ENCODE measurements around the gene CPLX4. TPM values are rescaled to one million over a fixed set of nuclear protein-coding genes. Genes with fewer than 3 reads are reported as not detected.

The CPLX4 gene
- total RNA-seq, 1 donor from 2014 or later = not detected

- H3K36me3 Mint-ChIP-seq = no peaks in the 10 kb centered on the region
- H3K4me3 Mint-ChIP-seq = no peak overlapping the region
- H3K27me3 Mint-ChIP-seq = peaks cover 55% of the 10 kb centered on the region
- H3K27ac Mint-ChIP-seq = no peak overlapping the region
- H3K9me3 Mint-ChIP-seq = no peaks in the 10 kb centered on the region
- TF ChIP-seq, protein P1, sequence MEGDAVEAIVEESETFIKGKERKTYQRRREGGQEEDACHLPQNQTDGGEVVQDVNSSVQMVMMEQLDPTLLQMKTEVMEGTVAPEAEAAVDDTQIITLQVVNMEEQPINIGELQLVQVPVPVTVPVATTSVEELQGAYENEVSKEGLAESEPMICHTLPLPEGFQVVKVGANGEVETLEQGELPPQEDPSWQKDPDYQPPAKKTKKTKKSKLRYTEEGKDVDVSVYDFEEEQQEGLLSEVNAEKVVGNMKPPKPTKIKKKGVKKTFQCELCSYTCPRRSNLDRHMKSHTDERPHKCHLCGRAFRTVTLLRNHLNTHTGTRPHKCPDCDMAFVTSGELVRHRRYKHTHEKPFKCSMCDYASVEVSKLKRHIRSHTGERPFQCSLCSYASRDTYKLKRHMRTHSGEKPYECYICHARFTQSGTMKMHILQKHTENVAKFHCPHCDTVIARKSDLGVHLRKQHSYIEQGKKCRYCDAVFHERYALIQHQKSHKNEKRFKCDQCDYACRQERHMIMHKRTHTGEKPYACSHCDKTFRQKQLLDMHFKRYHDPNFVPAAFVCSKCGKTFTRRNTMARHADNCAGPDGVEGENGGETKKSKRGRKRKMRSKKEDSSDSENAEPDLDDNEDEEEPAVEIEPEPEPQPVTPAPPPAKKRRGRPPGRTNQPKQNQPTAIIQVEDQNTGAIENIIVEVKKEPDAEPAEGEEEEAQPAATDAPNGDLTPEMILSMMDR (conservative IDR thresholded peaks at IDR 0.05) = no peak
- no peak for DNase-seq (ENCODE audit: extremely low spot score, unreplicated experiment)
- H3K4me1 Mint-ChIP-seq (ENCODE audit: unreplicated experiment) = no peaks in the 10 kb centered on the region
Observed at GRCh38 chr18:59301929-59302328, 16.5 kb downstream of the CPLX4 start.

GRCh38 chr18:59300676-59301285, 17.7 kb downstream of the CPLX4 start:
- TF ChIP-seq, protein P1 (conservative IDR thresholded peaks at IDR 0.05) = no peak
- H3K9me3 Mint-ChIP-seq = no peaks in the 10 kb centered on the region
- no peak overlapping the region for H3K4me3 Mint-ChIP-seq
- no peaks in the 10 kb centered on the region for H3K4me1 Mint-ChIP-seq (ENCODE audit: unreplicated experiment)
- H3K36me3 Mint-ChIP-seq = no peaks in the 10 kb centered on the region
- H3K27ac Mint-ChIP-seq = no peak overlapping the region
- peaks cover 50% of the 10 kb centered on the region for H3K27me3 Mint-ChIP-seq
- no peak for DNase-seq (ENCODE audit: extremely low spot score, unreplicated experiment)

DNA sequence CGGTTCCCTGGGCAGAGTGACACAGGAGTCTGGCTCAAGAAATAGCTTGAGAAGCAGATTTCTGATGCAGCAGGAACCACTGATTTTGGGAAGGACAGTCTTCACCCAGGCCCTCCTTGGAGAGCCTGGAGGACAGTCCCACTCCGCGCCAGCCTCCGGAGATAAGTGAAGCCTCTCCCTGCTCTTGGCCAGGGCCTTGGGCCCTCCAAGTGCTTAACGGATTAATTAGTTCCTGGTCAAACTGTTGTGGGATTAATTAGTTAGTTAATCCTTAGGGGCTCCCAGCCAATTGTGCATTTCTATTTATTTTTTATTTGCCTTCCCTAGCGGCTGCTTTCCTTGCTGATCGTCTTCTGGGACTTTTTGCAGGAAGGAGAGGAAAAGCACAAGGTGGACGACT, 19.6 kb downstream of the CPLX4 start:
- no peak overlapping the region for H3K4me3 Mint-ChIP-seq
- no peaks in the 10 kb centered on the region for H3K36me3 Mint-ChIP-seq
- TF ChIP-seq, protein P1 (conservative IDR thresholded peaks at IDR 0.05) = no peak
- no peak overlapping the region for H3K27ac Mint-ChIP-seq
- DNase-seq (ENCODE audit: extremely low spot score, unreplicated experiment) = no peak
- peaks cover 51% of the 10 kb centered on the region for H3K27me3 Mint-ChIP-seq
- H3K9me3 Mint-ChIP-seq = no peaks in the 10 kb centered on the region
- no peaks in the 10 kb centered on the region for H3K4me1 Mint-ChIP-seq (ENCODE audit: unreplicated experiment)

GRCh38 chr18:59293317-59293716, 25.1 kb downstream of the CPLX4 start:
- Mint-ChIP-seq H3K27me3 (peaks cover 55% of the 10 kb centered on the region), H3K36me3 (no peaks in the 10 kb centered on the region), H3K27ac (no peak overlapping the region), H3K4me3 (no peak overlapping the region), H3K9me3 (no peaks in the 10 kb centered on the region), H3K4me1 (ENCODE audit: unreplicated experiment) (no peaks in the 10 kb centered on the region)
- no peak for DNase-seq (ENCODE audit: extremely low spot score, unreplicated experiment)
- TF ChIP-seq, protein P1 (conservative IDR thresholded peaks at IDR 0.05) = no peak

DNA sequence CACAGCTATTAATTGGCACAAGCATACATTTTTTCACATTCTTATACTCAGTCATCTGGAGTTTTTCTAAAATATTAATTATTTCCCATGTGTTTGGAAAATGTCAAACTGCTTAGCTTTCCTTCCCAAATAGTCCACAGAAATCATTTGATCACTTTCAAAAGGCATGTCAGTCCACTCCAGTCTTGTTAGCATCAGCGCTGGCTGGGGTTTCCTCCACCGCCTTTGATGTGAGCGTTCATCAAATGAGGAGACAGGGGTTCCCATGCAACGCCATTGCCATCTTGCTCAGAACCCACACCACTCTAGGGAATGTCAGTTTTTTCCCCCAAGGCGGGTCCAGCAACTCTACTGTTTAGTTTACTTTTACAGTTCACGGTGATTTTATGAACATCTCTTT, 32.1 kb downstream of the CPLX4 start:
- H3K36me3 Mint-ChIP-seq = no peaks in the 10 kb centered on the region
- no peaks in the 10 kb centered on the region for H3K9me3 Mint-ChIP-seq
- H3K4me3 Mint-ChIP-seq = no peak overlapping the region
- no peaks in the 10 kb centered on the region for H3K4me1 Mint-ChIP-seq (ENCODE audit: unreplicated experiment)
- no peak for DNase-seq (ENCODE audit: extremely low spot score, unreplicated experiment)
- TF ChIP-seq, protein P1 (conservative IDR thresholded peaks at IDR 0.05) = no peak
- no peak overlapping the region for H3K27ac Mint-ChIP-seq
- H3K27me3 Mint-ChIP-seq = peaks cover 74% of the 10 kb centered on the region

- Mint-ChIP-seq H3K27me3 (peaks cover 97% of the 10 kb centered on the region), H3K9me3 (no peaks in the 10 kb centered on the region), H3K36me3 (no peaks in the 10 kb centered on the region), H3K4me3 (no peak overlapping the region), H3K4me1 (ENCODE audit: unreplicated experiment) (no peaks in the 10 kb centered on the region), H3K27ac (no peak overlapping the region)
- TF ChIP-seq, protein P1 (conservative IDR thresholded peaks at IDR 0.05) = no peak
- no peak for DNase-seq (ENCODE audit: extremely low spot score, unreplicated experiment)
Observed at GRCh38 chr18:59282341-59282740, 36.1 kb downstream of the CPLX4 start.

All from type B pancreatic cell (in vitro differentiated cells).